A549 (cell line): ENCODE results near the gene CLCNKA. TPM values are rescaled to one million over a fixed set of nuclear protein-coding genes. Genes with fewer than 3 reads are reported as not detected.
"Not testable (repeated sequence)": the region's sequence is repeated elsewhere in the genome, so short reads cannot be mapped to it uniquely, and the experiment has no call there.

Source experiments
- ATAC-seq, 2 experiments: fragments of 200-7000 bp in 1 of 2; fragments of >200 bp in 1 of 2; cut with Nextera tagmentation in 1 of 2; cut with Tn5 transposase in 1 of 2; 3 replicates each; pipeline versions ENCODE4 v1.8.0 to v1.9.1; 2018 to 2020; ENCODE audit warnings: mild to moderate bottlenecking in 1 of 2, moderate library complexity in 1 of 2
- CTCF ChIA-PET: fragments of 300-600 bp; sonication (Branson Sonifier 250); formaldehyde crosslinking; extraction: SDS; loops from one replicate; lab custom pipeline; 2021; ENCODE audit warnings: antibody characterized with exemption, inconsistent platforms; lab: Yijun Ruan, JAX
- POLR2A ChIA-PET: fragments of 350-600 bp; formaldehyde crosslinking; extraction: SDS; loops from one replicate; lab custom pipeline; 2021; ENCODE audit warnings: antibody characterized with exemption, inconsistent platforms; lab: Yijun Ruan, JAX
- DNase-seq, 2 experiments: peaks; one replicate each; pipeline versions ENCODE4 v3.0.0 to v3.0.0-alpha.2; 2011 to 2016; ENCODE audit warnings: low read depth in 1 of 2, low spot score in 1 of 2
- FAIRE-seq: peaks from 2 replicates; lab custom pipeline; 2011; peaks lifted over from hg19 to GRCh38; lab: Jason Lieb, UNC
- H3K27ac ChIP-seq, 2 experiments: fragments of >200 bp; sonication (Bioruptor Twin); formaldehyde crosslinking; 3 replicates each; pipeline ENCODE4 v1.5.1; 2016 to 2017
- H3K4me1 ChIP-seq: fragments of >200 bp; sonication (Bioruptor Twin); formaldehyde crosslinking; 3 replicates; pipeline ENCODE4 v1.6.1; 2016
- H3K4me2 ChIP-seq: fragments of >200 bp; sonication (Bioruptor Twin); formaldehyde crosslinking; 3 replicates; pipeline ENCODE4 v1.6.1; 2016
- H3K4me3 ChIP-seq: fragments of >200 bp; sonication (Bioruptor Twin); formaldehyde crosslinking; 3 replicates; pipeline ENCODE4 v1.5.1; 2016
- H3K9me3 ChIP-seq: fragments of >200 bp; sonication (Bioruptor Twin); formaldehyde crosslinking; 3 replicates; pipeline ENCODE4 v1.6.1; 2016
- ATOH8 ChIP-seq: fragments of 250-450 bp; sonication (Bioruptor Pico); IDR thresholded peaks from 2 replicates; pipeline ENCODE4 v1.5.0; 2020; ENCODE audit warnings: low read depth, mild to moderate bottlenecking, moderate library complexity
- BHLHE40 ChIP-seq: IDR thresholded peaks from 2 replicates; pipeline ENCODE4 v1.6.1; 2012; ENCODE audit warnings: low read depth, low read length, inconsistent platforms
- CBX2 ChIP-seq: fragments of 200-600 bp; sonication (generic); IDR thresholded peaks from 2 replicates; pipeline ENCODE4 v1.6.1; 2016; ENCODE audit warnings: low read depth, mild to moderate bottlenecking, borderline replicate concordance
- CTCF ChIP-seq: fragments of >200 bp; sonication (Bioruptor Twin); formaldehyde crosslinking; IDR thresholded peaks from 3 replicates; pipeline ENCODE4 v1.5.1; 2016
- EHF ChIP-seq: fragments of 250-450 bp; sonication (Bioruptor Pico); IDR thresholded peaks from 2 replicates; pipeline ENCODE4 v1.5.0; 2020; ENCODE audit warnings: mild to moderate bottlenecking
- EHMT2 ChIP-seq: fragments of 200-600 bp; sonication (generic); IDR thresholded peaks from 2 replicates; pipeline ENCODE4 v1.6.1; 2016; ENCODE audit warnings: antibody characterized with exemption, low read depth, mild to moderate bottlenecking, moderate library complexity
- ESRRA ChIP-seq: fragments of 150-350 bp; IDR thresholded peaks from 2 replicates; pipeline ENCODE4 v1.6.1; 2014; ENCODE audit warnings: mild to moderate bottlenecking, low read length, borderline replicate concordance
- HDAC2 ChIP-seq: fragments of 200-600 bp; sonication (generic); IDR thresholded peaks from 2 replicates; pipeline ENCODE4 v1.6.1; 2016
- HOXB13 ChIP-seq: fragments of 250-450 bp; sonication (Bioruptor Pico); IDR thresholded peaks from 2 replicates; pipeline ENCODE4 v1.5.0; 2020; ENCODE audit warnings: low read depth, mild to moderate bottlenecking, moderate library complexity
- HOXB5 ChIP-seq: fragments of 250-450 bp; sonication (Bioruptor Pico); IDR thresholded peaks from 2 replicates; pipeline ENCODE4 v1.5.0; 2020; ENCODE audit warnings: mild to moderate bottlenecking, moderate library complexity
- KDM1A ChIP-seq: fragments of 200-600 bp; sonication (generic); IDR thresholded peaks from 2 replicates; pipeline ENCODE4 v1.6.1; 2016; ENCODE audit warnings: low read depth, mild to moderate bottlenecking
- MAFK ChIP-seq: fragments of 450-650 bp; IDR thresholded peaks from 2 replicates; pipeline ENCODE4 v1.6.1; 2014; ENCODE audit not compliant: partially characterized antibody
- MYC ChIP-seq: IDR thresholded peaks from 2 replicates; pipeline ENCODE4 v1.6.1; 2012; ENCODE audit warnings: mild to moderate bottlenecking, inconsistent platforms, low read length, improper control_type of control experiment, borderline replicate concordance
- NFE2L2 ChIP-seq: fragments of 150-350 bp; conservative IDR thresholded peaks from 2 replicates; pipeline ENCODE4 v1.6.1; 2014; ENCODE audit warnings: low read length
- NPAS2 ChIP-seq: fragments of 250-450 bp; sonication (Bioruptor Pico); IDR thresholded peaks from 2 replicates; pipeline ENCODE4 v1.8.0; 2022; ENCODE audit warnings: mild to moderate bottlenecking, moderate library complexity, borderline replicate concordance
- PHF8 ChIP-seq: fragments of 200-600 bp; sonication (generic); IDR thresholded peaks from 2 replicates; pipeline ENCODE4 v1.6.1; 2016; ENCODE audit warnings: low read depth, mild to moderate bottlenecking, antibody characterized with exemption, moderate library complexity, borderline replicate concordance
- RARB ChIP-seq: fragments of 250-450 bp; sonication (Bioruptor Pico); IDR thresholded peaks from 2 replicates; pipeline ENCODE4 v1.8.0; 2021; ENCODE audit warnings: mild to moderate bottlenecking, moderate library complexity
- RCOR1 ChIP-seq: fragments of 150-350 bp; IDR thresholded peaks from 2 replicates; pipeline ENCODE4 v1.6.1; 2014; ENCODE audit warnings: antibody characterized with exemption, low read length, low read depth
- RFX5 ChIP-seq: fragments of 450-650 bp; IDR thresholded peaks from 2 replicates; pipeline ENCODE4 v1.7.1; 2014; ENCODE audit warnings: antibody characterized with exemption, mild to moderate bottlenecking, moderate library complexity
- WGBS: methylation state at CpG from one replicate; pipeline ENCODE4 v1.1.6; 2017; ENCODE audit errors: missing lambda C conversion rate; 5-methylcytosine and 5-hydroxymethylcytosine counted together
- polyA plus RNA-seq, 4 experiments: library from polyadenylated mRNA; depleted of rRNA in 3 of 4; stranded (reverse); fragments of >200 nt; fragmentation: RNase III in 1 of 4; extraction: RNeasy Plus Mini Kit Qiagen cat#74134 plus additional on column Dnase treatment in 1 of 4; gene quantifications; 2 replicates in 3 of 4; 3 replicates in 1 of 4; pipeline ENCODE4 v1.2.3, GENCODE V29; 2011 to 2017

CLCNKA gene
- polyA plus RNA-seq, 2 of the 4 experiments (the other 2 are of a cell fraction), result 0.06 TPM; not detected in 1

GRCh38 chr1:16023050-16023653 lies 1.3 kb downstream of the CLCNKA start:
- H3K9me3 ChIP-seq, result no peaks in the 10 kb centered on the region
- TF ChIP-seq CBX2 (no peak), EHMT2 (no peak), MAFK (no peak), KDM1A (no peak), EHF (CRISPR knock-in tag) (no peak), NFE2L2 (no peak), RARB (CRISPR knock-in tag) (no peak)
- DNase-seq (no peak), ATAC-seq (0 out of 6 replicates have a peak, but pooled peaks have one; percentile 6 to 32), FAIRE-seq (no peak)
- H3K4me2 ChIP-seq, result no peak overlapping the region
- no peaks in the 10 kb centered on the region for H3K4me1 ChIP-seq
- ChIA-PET CTCF (interaction anchor here (0.8 to 2.3 kb wide), 2 partner anchors 13 to 14 kb away, joined by 4 to 8 read pairs; no protein-coding TSS in a partner anchor), POLR2A (no interaction called here)
- 85% methylated on average over 4 of the region's 7 CpGs for WGBS
- no peak overlapping the region for H3K27ac ChIP-seq
- H3K4me3 ChIP-seq, result no peak overlapping the region

GRCh38 chr1:16026302-16026701 lies 4.5 kb downstream of the CLCNKA start:
- CTCF ChIA-PET, result interaction anchor here (1.4 kb wide), 1 partner anchor 16 kb away, joined by 3 read pairs; no protein-coding TSS in a partner anchor
- H3K9me3 ChIP-seq, DNase-seq, FAIRE-seq, H3K4me3 ChIP-seq, H3K4me2 ChIP-seq, H3K4me1 ChIP-seq, POLR2A ChIA-PET, ATAC-seq, H3K27ac ChIP-seq: not testable (repeated sequence)
- 78% methylated on average over 6 of the region's 10 CpGs for WGBS

GRCh38 chr1:16026723-16027484 lies 5.1 kb downstream of the CLCNKA start:
- peak overlapping the region; percentile 36; the same call in 2 of the 3 replicates for H3K4me2 ChIP-seq
- CTCF ChIA-PET, result interaction anchor here (1.4 kb wide), 1 partner anchor 16 kb away, joined by 3 read pairs; no protein-coding TSS in a partner anchor

GRCh38 chr1:16028237-16029002 lies 6.6 kb downstream of the CLCNKA start:
- Histone ChIP-seq H3K27ac (no peak overlapping the region), H3K4me3 (no peak overlapping the region), H3K4me1 (peaks cover 5% of the 10 kb centered on the region), H3K9me3 (no peaks in the 10 kb centered on the region), H3K4me2 (no peak overlapping the region)
- TF ChIP-seq RCOR1 (no peak), HOXB13 (CRISPR knock-in tag) (no peak), ESRRA (no peak), BHLHE40 (no peak), PHF8 (no peak), CTCF (no peak), EHMT2 (no peak), NPAS2 (CRISPR knock-in tag) (no peak), RFX5 (no peak), MYC (no peak)
- CTCF ChIA-PET, result interaction anchor here (1.0 to 1.1 kb wide), 2 partner anchors 19 to 28 kb away, joined by 3 read pairs; no protein-coding TSS in a partner anchor
- FAIRE-seq (no peak), ATAC-seq (no peak), DNase-seq (no peak)
- POLR2A ChIA-PET, result no interaction called here
- 41% methylated on average over 17 of the region's 19 CpGs for WGBS

More at GRCh38 chr1:16026723-16027484, 5.1 kb downstream of the CLCNKA start:
- TF ChIP-seq RFX5 (no peak), MAFK (no peak), EHMT2 (no peak), NFE2L2 (no peak), BHLHE40 (no peak), ATOH8 (CRISPR knock-in tag) (no peak), HDAC2 (no peak), HOXB5 (CRISPR knock-in tag) (no peak)
- POLR2A ChIA-PET, result no interaction called here
- Histone ChIP-seq H3K4me3 (no peak overlapping the region), H3K9me3 (no peaks in the 10 kb centered on the region), H3K4me1 (no peaks in the 10 kb centered on the region), H3K27ac (no peak overlapping the region)
- ATAC-seq (no peak; a peak in 1 of 6 replicates), FAIRE-seq (no peak), DNase-seq (no peak)
- WGBS, result 93% methylated on average over 6 of the region's 33 CpGs

GRCh38 chr1:16029003-16029268 lies 7.1 kb downstream of the CLCNKA start:
- CTCF ChIA-PET, result interaction anchor here (1.1 kb wide), 1 partner anchor 20 kb away, joined by 3 read pairs; no protein-coding TSS in a partner anchor
- DNase-seq, POLR2A ChIA-PET, FAIRE-seq, H3K4me2 ChIP-seq, ATAC-seq, H3K4me1 ChIP-seq, H3K9me3 ChIP-seq, H3K4me3 ChIP-seq, H3K27ac ChIP-seq: not testable (repeated sequence)
- no CpG with 5 or more reads among the region's 13 CpGs for WGBS
